Small intestine (tissue), 7 donors: Measurements from ENCODE around the gene ARHGAP9. TPM values are rescaled to one million over a fixed set of nuclear protein-coding genes. Genes with fewer than 3 reads are reported as not detected.

ENCODE experiments used
- DNase-seq, 2 donors: peaks; one replicate each; pipeline versions ENCODE4 v3.0.0 to v3.0.0-alpha.2; 2013
- FAIRE-seq: peaks from 2 replicates; lab custom pipeline; 2012; peaks lifted over from hg19 to GRCh38; lab: Jason Lieb, UNC
- H3K27ac ChIP-seq, 3 donors: one replicate each; pipeline ENCODE4 v1.5.1; 2013; ENCODE audit warnings: low read length in 2 of 3, mild to moderate bottlenecking in 2 of 3, control low read depth in 1 of 3, inconsistent platforms in 1 of 3, low read depth in 1 of 3, moderate library complexity in 1 of 3
- H3K27me3 ChIP-seq, 3 donors: one replicate each; pipeline ENCODE4 v1.6.1; 2013; ENCODE audit warnings: low read length in 3 of 3, inconsistent platforms in 1 of 3; ENCODE audit not compliant: control insufficient read depth in 3 of 3, insufficient read depth in 3 of 3
- H3K36me3 ChIP-seq, 3 donors: one replicate each; pipeline ENCODE4 v1.6.1; 2013; ENCODE audit warnings: low read length in 3 of 3, inconsistent platforms in 1 of 3, low read depth in 1 of 3, mild to moderate bottlenecking in 1 of 3, moderate library complexity in 1 of 3; ENCODE audit not compliant: control insufficient read depth in 3 of 3, insufficient read depth in 2 of 3
- H3K4me1 ChIP-seq, 3 donors: one replicate each; pipeline ENCODE4 v1.6.1; 2013; ENCODE audit warnings: low read length in 2 of 3, inconsistent platforms in 1 of 3, low read depth in 1 of 3, mild to moderate bottlenecking in 1 of 3, moderate library complexity in 1 of 3; ENCODE audit not compliant: control insufficient read depth in 3 of 3, insufficient read depth in 2 of 3
- H3K4me3 ChIP-seq, 3 donors: one replicate each; pipeline ENCODE4 v1.5.1; 2013; ENCODE audit warnings: low read length in 3 of 3, control low read depth in 1 of 3, inconsistent platforms in 1 of 3, low read depth in 1 of 3, mild to moderate bottlenecking in 1 of 3, moderate library complexity in 1 of 3
- H3K9me3 ChIP-seq, 2 donors: one replicate each; pipeline ENCODE4 v1.6.1; 2013; ENCODE audit warnings: low read depth in 1 of 2, low read length in 1 of 2; ENCODE audit not compliant: control insufficient read depth in 2 of 2, insufficient read depth in 1 of 2
- WGBS, 3 donors: extraction: QIAGEN DNeasy Blood & Tissue Kit; methylation state at CpG; one replicate each; pipeline ENCODE4 v1.1.7; 2013; 5-methylcytosine and 5-hydroxymethylcytosine counted together
- polyA plus RNA-seq, 4 donors: library from polyadenylated mRNA; stranded (reverse) in 3 of 4; unstranded in 1 of 4; fragments of 200-250 nt in 3 of 4; fragments of 120-200 nt in 1 of 4; gene quantifications; one replicate each; pipeline versions ENCODE4 v1.2.1 to v1.2.3, GENCODE V29; 2013
- donor health status: healthy with polysubstance abuse.
- donor health status: control.
- donor health status: control.
- donor health status: Bipolar disorder and iron deficiency.
- donor health status: healthy.

The ARHGAP9 gene
- polyA plus RNA-seq, 4 donors = 4.2 to 39.2 (median 9.1) TPM

- H3K4me1 ChIP-seq = peaks cover 0 to 30% (median 6%) of the 10 kb centered on the region in 3 donors
- H3K27me3 ChIP-seq = peaks cover 0 to 24% (median 0%) of the 10 kb centered on the region in 3 donors
- no peaks in the 10 kb centered on the region for H3K9me3 ChIP-seq
- FAIRE-seq (no peak), DNase-seq (no peak)
- no peak overlapping the region for H3K4me3 ChIP-seq
- peaks cover 0 to 31% (median 0%) of the 10 kb centered on the region in 3 donors for H3K36me3 ChIP-seq
- peak overlapping the region in 2 of 3 donors; percentile 60 to 76 for H3K27ac ChIP-seq
- WGBS, 3 donors = 92 to 96% (median 94%) methylated on average over 14 of the region's 14 CpGs
Observed at GRCh38 chr12:57470286-57470969, 9.2 kb downstream of the ARHGAP9 start.

DNA sequence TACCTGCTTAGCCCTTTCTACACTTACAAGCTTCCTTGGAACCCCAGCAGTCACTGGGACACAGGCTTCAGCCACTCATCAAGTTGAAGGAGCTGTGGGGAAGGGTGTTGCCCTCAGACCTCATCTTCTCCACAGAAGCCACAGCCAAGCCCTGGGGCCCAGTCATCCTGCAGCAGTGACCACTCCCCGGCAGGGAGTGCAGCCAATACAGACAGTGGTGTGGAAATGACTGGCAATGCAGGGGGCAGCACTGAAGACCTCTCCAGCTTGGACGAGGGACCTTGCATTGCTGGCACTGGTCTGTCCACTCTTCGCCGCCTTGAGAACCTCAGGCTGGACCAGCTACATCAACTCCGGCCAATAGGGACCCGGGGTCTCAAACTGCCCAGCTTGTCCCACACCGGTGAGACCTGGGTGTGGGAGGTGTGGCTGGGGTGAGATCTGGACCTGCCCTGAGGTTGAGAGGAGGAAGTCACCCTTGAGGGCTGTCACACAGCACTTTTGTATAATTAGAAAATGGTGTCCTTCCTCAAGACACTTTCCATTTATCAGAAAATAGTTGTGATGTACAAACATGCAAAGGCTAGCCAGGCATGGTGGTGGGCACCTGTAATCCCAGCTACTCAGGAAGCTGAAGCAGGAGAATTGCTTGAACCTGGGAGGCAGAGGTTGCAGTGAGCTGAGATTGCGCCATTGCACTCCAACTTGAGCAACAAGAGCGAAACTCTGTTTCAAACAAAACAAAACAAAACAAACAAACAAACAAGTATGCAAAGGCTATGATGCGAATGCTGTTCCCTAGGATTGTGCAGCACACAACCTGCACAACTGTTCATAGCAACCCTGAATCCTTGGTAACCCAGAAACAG lies 10.1 kb downstream of the ARHGAP9 start:
- Histone ChIP-seq H3K4me1 (peaks cover 0 to 24% (median 6%) of the 10 kb centered on the region in 3 donors), H3K4me3 (no peak overlapping the region), H3K9me3 (no peaks in the 10 kb centered on the region), H3K27ac (no peak overlapping the region), H3K36me3 (peaks cover 0 to 29% (median 0%) of the 10 kb centered on the region in 3 donors), H3K27me3 (peaks cover 0 to 17% (median 0%) of the 10 kb centered on the region in 3 donors)
- no peak for DNase-seq
- WGBS, 3 donors = 87 to 90% (median 90%) methylated on average over 10 of the region's 10 CpGs
- no peak for FAIRE-seq

- DNase-seq = no peak
- WGBS, 3 donors = 86 to 89% (median 89%) methylated on average over 11 of the region's 11 CpGs
Observed at GRCh38 chr12:57467915-57468314, 11.8 kb downstream of the ARHGAP9 start.

DNA sequence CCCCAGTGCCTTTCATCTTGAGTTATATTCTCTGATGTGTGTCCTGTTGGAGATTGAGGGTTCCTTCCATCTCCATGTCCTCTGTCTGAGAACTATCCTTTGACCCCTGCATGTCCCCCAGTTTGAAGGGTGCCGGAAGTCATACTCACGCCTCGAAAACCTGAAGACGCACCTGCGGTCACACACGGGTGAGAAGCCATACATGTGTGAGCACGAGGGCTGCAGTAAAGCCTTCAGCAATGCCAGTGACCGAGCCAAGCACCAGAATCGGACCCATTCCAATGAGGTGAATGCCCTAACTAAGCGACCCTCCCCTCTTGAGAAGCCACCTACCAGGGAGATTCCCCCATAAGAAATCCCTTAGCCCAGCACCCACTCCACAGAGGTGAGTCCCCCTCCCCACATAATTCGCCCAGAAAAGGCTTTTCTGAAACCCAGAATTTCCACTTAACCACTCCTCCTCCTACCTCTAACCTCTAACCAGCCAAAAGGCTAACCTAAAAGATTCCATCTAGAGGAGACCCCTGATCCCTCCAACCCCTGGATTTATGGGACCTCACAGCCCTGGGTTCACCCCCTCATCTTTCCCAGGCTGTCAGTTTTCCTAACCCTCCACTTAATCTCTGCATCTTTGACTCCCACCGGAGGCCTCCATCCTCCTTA lies 12.3 kb downstream of the ARHGAP9 start:
- H3K36me3 ChIP-seq = peaks cover 0 to 35% (median 0%) of the 10 kb centered on the region in 3 donors
- H3K27ac ChIP-seq = no peak overlapping the region
- no peaks in the 10 kb centered on the region for H3K9me3 ChIP-seq
- FAIRE-seq (no peak), DNase-seq (peak in 1 of 2 donors; percentile 0)
- H3K27me3 ChIP-seq = peaks cover 0 to 9% (median 0%) of the 10 kb centered on the region in 3 donors
- 82 to 91% (median 91%) methylated on average over 12 of the region's 12 CpGs for WGBS, 3 donors
- H3K4me1 ChIP-seq = peaks cover 0 to 27% (median 6%) of the 10 kb centered on the region in 3 donors
- H3K4me3 ChIP-seq = no peak overlapping the region

More at GRCh38 chr12:57467915-57468314, 11.8 kb downstream of the ARHGAP9 start:
- no peaks in the 10 kb centered on the region for H3K9me3 ChIP-seq
- no peak overlapping the region for H3K4me3 ChIP-seq
- H3K4me1 ChIP-seq = peaks cover 0 to 25% (median 6%) of the 10 kb centered on the region in 3 donors
- FAIRE-seq = no peak
- H3K36me3 ChIP-seq = peaks cover 0 to 35% (median 0%) of the 10 kb centered on the region in 3 donors
- no peak overlapping the region for H3K27ac ChIP-seq
- peaks cover 0 to 9% (median 0%) of the 10 kb centered on the region in 3 donors for H3K27me3 ChIP-seq

DNA sequence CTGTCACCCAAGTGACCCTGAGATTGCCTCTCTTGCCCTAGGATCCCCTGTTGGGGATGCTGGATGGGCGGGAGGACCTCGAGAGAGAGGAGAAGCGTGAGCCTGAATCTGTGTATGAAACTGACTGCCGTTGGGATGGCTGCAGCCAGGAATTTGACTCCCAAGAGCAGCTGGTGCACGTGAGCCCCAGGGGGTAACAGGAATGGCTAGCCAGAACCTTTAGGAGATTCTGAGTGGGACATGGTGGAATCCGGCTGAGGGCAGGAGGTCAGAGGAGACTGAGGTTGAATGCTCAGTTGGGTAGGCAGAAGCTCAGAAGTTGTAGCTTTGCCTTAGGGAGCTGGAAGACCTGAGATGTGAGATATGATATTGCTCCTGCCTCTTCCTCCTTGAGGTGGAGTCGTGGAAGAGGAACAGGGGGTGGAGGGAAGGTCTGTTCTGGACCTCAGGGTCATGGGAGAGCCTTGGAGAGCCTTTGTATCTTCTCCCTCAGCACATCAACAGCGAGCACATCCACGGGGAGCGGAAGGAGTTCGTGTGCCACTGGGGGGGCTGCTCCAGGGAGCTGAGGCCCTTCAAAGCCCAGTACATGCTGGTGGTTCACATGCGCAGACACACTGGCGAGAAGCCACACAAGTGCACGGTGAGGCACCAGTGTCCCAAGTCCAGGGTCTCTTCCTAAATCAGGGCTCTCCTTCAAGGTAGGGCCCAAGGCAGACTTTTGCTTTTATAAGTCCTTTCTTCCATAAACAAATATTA lies 13.7 kb downstream of the ARHGAP9 start:
- H3K4me1 ChIP-seq = peaks cover 2 to 25% (median 9%) of the 10 kb centered on the region in 3 donors
- no peaks in the 10 kb centered on the region for H3K9me3 ChIP-seq
- no peak for FAIRE-seq
- no peak overlapping the region for H3K4me3 ChIP-seq
- peaks cover 0 to 28% (median 0%) of the 10 kb centered on the region in 3 donors for H3K36me3 ChIP-seq
- peaks cover 0 to 17% (median 0%) of the 10 kb centered on the region in 3 donors for H3K27me3 ChIP-seq
- peak in 1 of 2 donors; percentile 1 for DNase-seq
- H3K27ac ChIP-seq = no peak overlapping the region
- WGBS, 3 donors = 68 to 77% (median 73%) methylated on average over 14 of the region's 14 CpGs

- peak in 1 of 2 donors; percentile 0 for DNase-seq
Observed at GRCh38 chr12:57465030-57465746, 14.5 kb downstream of the ARHGAP9 start.

GRCh38 chr12:57464569-57464968 lies 15.1 kb downstream of the ARHGAP9 start:
- peaks cover 0 to 26% (median 0%) of the 10 kb centered on the region in 3 donors for H3K36me3 ChIP-seq
- H3K9me3 ChIP-seq = no peaks in the 10 kb centered on the region
- 92 to 97% (median 94%) methylated on average over 12 of the region's 12 CpGs for WGBS, 3 donors
- H3K27me3 ChIP-seq = peaks cover 0 to 25% (median 0%) of the 10 kb centered on the region in 3 donors
- no peak overlapping the region for H3K27ac ChIP-seq
- H3K4me3 ChIP-seq = no peak overlapping the region
- H3K4me1 ChIP-seq = peaks cover 3 to 23% (median 5%) of the 10 kb centered on the region in 3 donors
- DNase-seq (no peak), FAIRE-seq (no peak)

More at GRCh38 chr12:57465030-57465746, 14.5 kb downstream of the ARHGAP9 start:
- Histone ChIP-seq H3K27ac (no peak overlapping the region), H3K4me3 (no peak overlapping the region), H3K27me3 (peaks cover 0 to 25% (median 0%) of the 10 kb centered on the region in 3 donors), H3K36me3 (peaks cover 0 to 26% (median 0%) of the 10 kb centered on the region in 3 donors), H3K4me1 (peaks cover 5 to 25% (median 6%) of the 10 kb centered on the region in 3 donors), H3K9me3 (no peaks in the 10 kb centered on the region)
- no peak for FAIRE-seq
- WGBS, 3 donors = 79 to 89% (median 86%) methylated on average over 6 of the region's 6 CpGs
